PFSK-1 (cell line): ENCODE results near the gene FOXI3.

Experiments
- FOXP2 ChIP-seq: optimal IDR thresholded peaks from 2 replicates; pipeline ENCODE3; 2011; ENCODE audit warnings: borderline replicate concordance, control low read depth, inconsistent platforms; ENCODE audit not compliant: insufficient read depth; ENCODE audit errors: extremely low read length, extremely low read depth
- POLR2AphosphoS5 ChIP-seq: IDR thresholded peaks from 2 replicates; pipeline ENCODE4 v1.6.1; 2012; ENCODE audit warnings: low read depth, mild to moderate bottlenecking, control low read depth, low read length, moderate library complexity
- REST ChIP-seq, 2 experiments: IDR thresholded peaks; 2 replicates each; pipeline versions ENCODE4 v1.6.1 to v1.8.0; 2011 to 2012; ENCODE audit warnings: low read depth in 2 of 2, low read length in 2 of 2, control low read depth in 1 of 2, inconsistent platforms in 1 of 2, mild to moderate bottlenecking in 1 of 2, moderate library complexity in 1 of 2; ENCODE audit not compliant: insufficient read depth in 1 of 2
- SIN3A ChIP-seq: IDR thresholded peaks from 2 replicates; pipeline ENCODE4 v1.6.1; 2012; ENCODE audit warnings: mild to moderate bottlenecking, low read length, moderate library complexity, borderline replicate concordance; ENCODE audit not compliant: insufficient read depth
- TAF1 ChIP-seq: IDR thresholded peaks from 2 replicates; pipeline ENCODE4 v1.6.1; 2012; ENCODE audit warnings: low read length, control low read depth, borderline replicate concordance; ENCODE audit not compliant: insufficient read depth

GRCh38 chr2:88452980-88453582 lies 588 bp upstream of the FOXI3 start:
- TF ChIP-seq POLR2AphosphoS5 (no peak), TAF1 (no peak), REST (IDR thresholded peaks at IDR 0.05; ENCODE audit: insufficient read depth in 1 of 2, low read depth in 2 of 2, low read length in 2 of 2) (no peak), SIN3A (no peak), FOXP2 (no peak)
